Measurements from ENCODE around the gene SLC10A7.
A peak's percentile ranks its signal among the peaks of the same experiment; 100 is the strongest.

The SLC10A7 gene

GRCh38 chr4:146342600-146343192, 179.0 kb downstream of the SLC10A7 start:
- no peak overlapping the region for H2AFZ ChIP-seq (ENCODE audit: low read depth, low read length, severe bottlenecking)
- H3K9ac ChIP-seq (ENCODE audit: low read length), result no peak overlapping the region
- no peaks in the 10 kb centered on the region for H3K9me2 ChIP-seq (replicated peaks; ENCODE audit: insufficient read depth, low read length)
- no peak overlapping the region for H3K27ac ChIP-seq (ENCODE audit: low read depth, low read length)
- no peaks in the 10 kb centered on the region for H3K36me3 ChIP-seq (ENCODE audit: low read length)
- H3K79me2 ChIP-seq (ENCODE audit: insufficient read depth, low read length), result no peaks in the 10 kb centered on the region
- no peaks in the 10 kb centered on the region; the same call in 1 of the 2 replicates for H3F3A ChIP-seq (ENCODE audit: insufficient read depth)
- H3K9me3 ChIP-seq (ENCODE audit: insufficient read depth, low read length), result no peaks in the 10 kb centered on the region
- no peak overlapping the region for H3K4me3 ChIP-seq (ENCODE audit: insufficient read depth, low read length, poor library complexity, severe bottlenecking)
- no peaks in the 10 kb centered on the region for H4K20me1 ChIP-seq (ENCODE audit: low read depth, low read length)
- TF ChIP-seq CTCF (IDR thresholded peaks at IDR 0.05; ENCODE audit: insufficient read depth, low read length, poor library complexity, severe bottlenecking) (peak; percentile 53), EZH2phosphoT487 (conservative IDR thresholded peaks at IDR 0.05; ENCODE audit: low read length) (no peak)
- no peak overlapping the region for H3K4me2 ChIP-seq (ENCODE audit: low read depth, low read length, poor library complexity, severe bottlenecking)
- H3K27me3 ChIP-seq (ENCODE audit: low read length), result no peaks in the 10 kb centered on the region

GRCh38 chr4:146340798-146341197, 180.9 kb downstream of the SLC10A7 start:
- no peaks in the 10 kb centered on the region for H4K20me1 ChIP-seq (ENCODE audit: low read depth, low read length)
- no peak overlapping the region for H3K9ac ChIP-seq (ENCODE audit: low read length)
- no peaks in the 10 kb centered on the region for H3K79me2 ChIP-seq (ENCODE audit: insufficient read depth, low read length)
- H3K9me2 ChIP-seq (replicated peaks; ENCODE audit: insufficient read depth, low read length), result no peaks in the 10 kb centered on the region
- no peaks in the 10 kb centered on the region; the same call in 1 of the 2 replicates for H3F3A ChIP-seq (ENCODE audit: insufficient read depth)
- no peaks in the 10 kb centered on the region for H3K9me3 ChIP-seq (ENCODE audit: insufficient read depth, low read length)
- TF ChIP-seq EZH2phosphoT487 (conservative IDR thresholded peaks at IDR 0.05; ENCODE audit: low read length), result no peak
- TF ChIP-seq CTCF (IDR thresholded peaks at IDR 0.05; ENCODE audit: insufficient read depth, low read length, poor library complexity, severe bottlenecking), result peak; percentile 27
- H3K27me3 ChIP-seq (ENCODE audit: low read length), result no peaks in the 10 kb centered on the region
- no peak overlapping the region for H3K4me2 ChIP-seq (ENCODE audit: low read depth, low read length, poor library complexity, severe bottlenecking)
- H3K4me3 ChIP-seq (ENCODE audit: insufficient read depth, low read length, poor library complexity, severe bottlenecking), result no peak overlapping the region
- no peak overlapping the region for H2AFZ ChIP-seq (ENCODE audit: low read depth, low read length, severe bottlenecking)
- no peaks in the 10 kb centered on the region for H3K36me3 ChIP-seq (ENCODE audit: low read length)
- H3K27ac ChIP-seq (ENCODE audit: low read depth, low read length), result no peak overlapping the region

- Histone ChIP-seq H3F3A (ENCODE audit: insufficient read depth) (no peaks in the 10 kb centered on the region; the same call in 1 of the 2 replicates), H3K27ac (ENCODE audit: low read depth, low read length) (no peak overlapping the region), H3K4me3 (ENCODE audit: insufficient read depth, low read length, poor library complexity, severe bottlenecking) (no peak overlapping the region), H3K4me2 (ENCODE audit: low read depth, low read length, poor library complexity, severe bottlenecking) (no peak overlapping the region), H3K9ac (ENCODE audit: low read length) (no peak overlapping the region), H2AFZ (ENCODE audit: low read depth, low read length, severe bottlenecking) (no peak overlapping the region), H3K27me3 (ENCODE audit: low read length) (no peaks in the 10 kb centered on the region), H3K9me2 (replicated peaks; ENCODE audit: insufficient read depth, low read length) (no peaks in the 10 kb centered on the region), H3K9me3 (ENCODE audit: insufficient read depth, low read length) (no peaks in the 10 kb centered on the region), H3K36me3 (ENCODE audit: low read length) (no peaks in the 10 kb centered on the region), H4K20me1 (ENCODE audit: low read depth, low read length) (no peaks in the 10 kb centered on the region), H3K79me2 (ENCODE audit: insufficient read depth, low read length) (no peaks in the 10 kb centered on the region)
- TF ChIP-seq EZH2phosphoT487 (conservative IDR thresholded peaks at IDR 0.05; ENCODE audit: low read length) (no peak), CTCF (IDR thresholded peaks at IDR 0.05; ENCODE audit: insufficient read depth, low read length, poor library complexity, severe bottlenecking) (no peak)
Observed at GRCh38 chr4:146338512-146338911, 183.2 kb downstream of the SLC10A7 start.

All from SU-DHL-6 (cell line).